Esophagus squamous epithelium (tissue), 5 donors: Measurements from ENCODE around the gene RIOK1. TPM values are rescaled to one million over a fixed set of nuclear protein-coding genes. Genes with fewer than 3 reads are reported as not detected.
A peak's percentile ranks its signal among the peaks of the same experiment; 100 is the strongest.

Experiments
- DNase-seq: peaks from one replicate; lab custom pipeline; 2025; lab: John Stamatoyannopoulos, UW
- H3K27ac ChIP-seq, 4 donors: fragments of 200-600 bp; sonication (generic); one replicate each; pipeline ENCODE4 v1.5.1; 2016 to 2019; ENCODE audit warnings: mild to moderate bottlenecking in 1 of 4
- H3K27me3 ChIP-seq, 4 donors: fragments of 200-600 bp; sonication (generic); 1 replicate in 3 of 4; 2 replicates in 1 of 4; pipeline versions ENCODE4 v1.5.1 to v1.6.0; 2017 to 2021; ENCODE audit warnings: antibody characterized with exemption in 1 of 4
- H3K36me3 ChIP-seq, 3 donors: fragments of 200-600 bp; sonication (generic); one replicate each; pipeline ENCODE4 v1.5.1; 2016 to 2019
- H3K4me1 ChIP-seq, 3 donors: fragments of 200-600 bp; sonication (generic); one replicate each; pipeline ENCODE4 v1.5.1; 2017 to 2019
- H3K4me3 ChIP-seq, 4 donors: fragments of 200-600 bp; sonication (generic); 1 replicate in 3 of 4; 2 replicates in 1 of 4; pipeline ENCODE4 v1.5.1; 2016 to 2019; ENCODE audit warnings: mild to moderate bottlenecking in 2 of 4, moderate library complexity in 1 of 4
- H3K9me3 ChIP-seq, 3 donors: fragments of 200-600 bp; sonication (generic); one replicate each; pipeline ENCODE4 v1.5.1; 2016 to 2019
- CTCF ChIP-seq, 6 experiments: fragments of 450-650 bp in 4 of 6; fragments of 200-600 bp in 2 of 6; sonication (generic) in 2 of 6; IDR thresholded peaks; one replicate each; pipeline ENCODE4 v1.5.1; 2016 to 2019; ENCODE audit warnings: antibody characterized with exemption in 6 of 6, mild to moderate bottlenecking in 4 of 6, moderate library complexity in 4 of 6
- POLR2A ChIP-seq, 4 donors: fragments of 450-650 bp; IDR thresholded peaks; one replicate each; pipeline ENCODE4 v1.6.1; 2017; ENCODE audit warnings: antibody characterized with exemption in 4 of 4, mild to moderate bottlenecking in 4 of 4, moderate library complexity in 3 of 4
- WGBS, 2 donors: methylation state at CpG; one replicate each; pipeline ENCODE4 v1.1.5; 2018; 5-methylcytosine and 5-hydroxymethylcytosine counted together
- intact Hi-C: fragments of 100-400 bp; cut with DNase I; formaldehyde crosslinking; loops from one replicate; pipeline ENCODE4 v1.15.0; 2022
- total RNA-seq, 4 donors: library from RNA; depleted of rRNA; stranded (reverse); fragments of >200 nt; gene quantifications; one replicate each; pipeline ENCODE4 v1.1.0, GENCODE V29; 2016
- donor health status: DM: yes; HTN: yes; CAD: no.

RIOK1 gene
- total RNA-seq, 4 donors from 2014 or later, result 9.3 to 28.2 (median 22.9) TPM

GRCh38 chr6:7389162-7389450 lies 502 bp upstream of the RIOK1 start:
- peaks cover 19 to 44% (median 24%) of the 10 kb centered on the region in 3 donors for H3K4me1 ChIP-seq
- peaks cover 0 to 16% (median 0%) of the 10 kb centered on the region in 3 donors for H3K36me3 ChIP-seq
- DNase-seq, result no peak
- H3K9me3 ChIP-seq, result no peaks in the 10 kb centered on the region
- peak overlapping the region; percentile 89 to 97 (median 96) for H3K27ac ChIP-seq
- TF ChIP-seq CTCF (IDR thresholded peaks at IDR 0.05) (no peak), POLR2A (IDR thresholded peaks at IDR 0.05) (no peak)
- no peaks in the 10 kb centered on the region for H3K27me3 ChIP-seq
- H3K4me3 ChIP-seq, result peak overlapping the region; percentile 62 to 96 (median 83)
- intact Hi-C loops, result loop anchor here (10.0 kb wide), 1 partner anchor 74 kb away; the partner anchor contains the start of gene SSR1
- 0% methylated on average over 1 to 11 of the region's 11 CpGs for WGBS, 2 donors

GRCh38 chr6:7390226-7390878 lies 744 bp downstream of the RIOK1 start:
- no peak for DNase-seq
- 3% methylated on average over 12 to 14 of the region's 14 CpGs for WGBS, 2 donors
- intact Hi-C loops, result no loop called here
- TF ChIP-seq POLR2A (IDR thresholded peaks at IDR 0.05), result no peak
- no peak for TF ChIP-seq CTCF (IDR thresholded peaks at IDR 0.05)
- Histone ChIP-seq H3K4me3 (peak overlapping the region; percentile 62 to 96 (median 83)), H3K36me3 (peaks cover 0 to 28% (median 5%) of the 10 kb centered on the region in 3 donors), H3K27me3 (no peaks in the 10 kb centered on the region), H3K4me1 (peaks cover 19 to 44% (median 24%) of the 10 kb centered on the region in 3 donors), H3K27ac (peak overlapping the region; percentile 89 to 97 (median 96)), H3K9me3 (no peaks in the 10 kb centered on the region)

GRCh38 chr6:7391151-7391550 lies 1.5 kb downstream of the RIOK1 start:
- Histone ChIP-seq H3K9me3 (no peaks in the 10 kb centered on the region), H3K36me3 (peaks cover 0 to 36% (median 12%) of the 10 kb centered on the region in 3 donors), H3K4me1 (peaks cover 19 to 44% (median 24%) of the 10 kb centered on the region in 3 donors), H3K4me3 (peak overlapping the region in 1 of 4 donors; percentile 82), H3K27ac (no peak overlapping the region), H3K27me3 (no peaks in the 10 kb centered on the region)
- TF ChIP-seq POLR2A (IDR thresholded peaks at IDR 0.05) (no peak), CTCF (IDR thresholded peaks at IDR 0.05) (no peak)
- WGBS, 2 donors, result 64 to 72% methylated on average over 4 of the region's 4 CpGs
- intact Hi-C loops, result no loop called here
- DNase-seq, result no peak

GRCh38 chr6:7392402-7392801 lies 2.8 kb downstream of the RIOK1 start:
- 63 to 80% methylated on average over 6 of the region's 6 CpGs for WGBS, 2 donors
- peaks cover 0 to 49% (median 12%) of the 10 kb centered on the region in 3 donors for H3K36me3 ChIP-seq
- H3K27me3 ChIP-seq, result no peaks in the 10 kb centered on the region
- no peak for DNase-seq
- no peak overlapping the region for H3K27ac ChIP-seq
- H3K4me3 ChIP-seq, result no peak overlapping the region
- TF ChIP-seq CTCF (IDR thresholded peaks at IDR 0.05), result no peak
- no peak for TF ChIP-seq POLR2A (IDR thresholded peaks at IDR 0.05)
- intact Hi-C loops, result no loop called here
- no peaks in the 10 kb centered on the region for H3K9me3 ChIP-seq
- peaks cover 19 to 44% (median 24%) of the 10 kb centered on the region in 3 donors for H3K4me1 ChIP-seq

- no peak overlapping the region for H3K4me3 ChIP-seq
- H3K36me3 ChIP-seq, result peaks cover 0 to 100% (median 23%) of the 10 kb centered on the region in 3 donors
- intact Hi-C loops, result no loop called here
- H3K4me1 ChIP-seq, result no peaks in the 10 kb centered on the region
- no peaks in the 10 kb centered on the region for H3K9me3 ChIP-seq
- no peak for TF ChIP-seq POLR2A (IDR thresholded peaks at IDR 0.05)
- TF ChIP-seq CTCF (IDR thresholded peaks at IDR 0.05), result no peak
- no peak for DNase-seq
- 79 to 81% methylated on average over 3 of the region's 3 CpGs for WGBS, 2 donors
- H3K27me3 ChIP-seq, result no peaks in the 10 kb centered on the region
- H3K27ac ChIP-seq, result no peak overlapping the region
Measured at GRCh38 chr6:7401075-7401474, 11.5 kb downstream of the RIOK1 start.
